ENCODE measurements around the gene SLC6A6.

GRCh38 chr3:14502472-14502871, 100.1 kb downstream of the SLC6A6 start:
- TF ChIP-seq POLR2A (IDR thresholded peaks at IDR 0.05) (no peak), CTCF (IDR thresholded peaks at IDR 0.05) (no peak)
